ENCODE data around the gene MB. TPM values are rescaled to one million over a fixed set of nuclear protein-coding genes. Genes with fewer than 3 reads are reported as not detected.

MB gene
- total and polyA plus RNA-seq, 9 of the 15 experiments (the other 6 are each of a cell fraction or from before 2014, with no cell fraction given): not detected

DNA sequence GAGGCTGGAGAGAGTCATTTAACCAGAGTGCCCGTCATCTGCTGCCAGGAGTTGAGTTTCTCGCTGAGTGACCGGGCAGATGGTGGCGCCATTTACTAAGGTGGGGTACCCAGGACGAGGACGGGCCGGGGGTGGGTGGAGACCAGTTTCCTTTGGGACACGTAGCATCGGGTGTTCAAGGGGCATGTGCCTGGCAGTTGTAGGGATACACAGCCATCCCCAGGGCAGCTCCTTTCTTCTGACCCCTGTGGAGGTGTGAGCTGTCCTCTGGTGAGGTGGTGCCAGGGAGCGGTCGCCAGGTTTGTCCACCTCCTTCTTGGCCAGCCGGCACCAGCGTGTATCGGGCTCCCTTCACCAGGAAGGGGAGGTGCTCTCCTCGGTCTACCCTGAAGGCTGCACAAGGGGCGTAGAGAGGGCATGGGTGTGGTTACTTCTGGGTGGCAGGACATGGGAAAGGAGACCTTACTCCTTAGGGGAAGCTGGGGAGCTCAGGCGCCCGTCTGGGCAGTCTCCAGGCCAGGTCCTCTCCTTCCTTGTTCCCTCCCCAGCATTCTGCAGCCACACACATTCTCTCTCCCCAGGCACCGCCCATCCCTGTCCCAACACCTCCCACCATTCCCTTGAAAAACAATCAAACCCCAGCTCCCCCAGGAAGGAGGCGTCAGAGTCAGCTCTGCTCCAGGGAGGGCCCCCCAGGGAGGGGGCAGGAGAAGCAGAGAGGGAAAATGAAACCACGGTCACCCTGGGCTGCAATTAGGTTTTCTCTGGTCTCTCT lies 10.3 kb upstream of the MB start (continued):
- TF ChIP-seq, protein P1, sequence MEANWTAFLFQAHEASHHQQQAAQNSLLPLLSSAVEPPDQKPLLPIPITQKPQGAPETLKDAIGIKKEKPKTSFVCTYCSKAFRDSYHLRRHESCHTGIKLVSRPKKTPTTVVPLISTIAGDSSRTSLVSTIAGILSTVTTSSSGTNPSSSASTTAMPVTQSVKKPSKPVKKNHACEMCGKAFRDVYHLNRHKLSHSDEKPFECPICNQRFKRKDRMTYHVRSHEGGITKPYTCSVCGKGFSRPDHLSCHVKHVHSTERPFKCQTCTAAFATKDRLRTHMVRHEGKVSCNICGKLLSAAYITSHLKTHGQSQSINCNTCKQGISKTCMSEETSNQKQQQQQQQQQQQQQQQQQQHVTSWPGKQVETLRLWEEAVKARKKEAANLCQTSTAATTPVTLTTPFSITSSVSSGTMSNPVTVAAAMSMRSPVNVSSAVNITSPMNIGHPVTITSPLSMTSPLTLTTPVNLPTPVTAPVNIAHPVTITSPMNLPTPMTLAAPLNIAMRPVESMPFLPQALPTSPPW (CRISPR knock-in tag; IDR thresholded peaks at IDR 0.05): peak; percentile 59

- Histone ChIP-seq H3K4me3 (no peak overlapping the region), H3K27me3 (ENCODE audit: control insufficient read depth in 2 of 2, insufficient read depth in 2 of 2, low read length in 2 of 2) (peaks cover 0 to 3% of the 10 kb centered on the region in 2 experiments; a peak in 1 of 5 replicates), H3K9me3 (replicated peaks; ENCODE audit: control insufficient read depth, insufficient read depth, low read depth, low read length) (no peaks in the 10 kb centered on the region), H3K4me2 (ENCODE audit: insufficient read depth, low read length) (no peak overlapping the region), H4K20me1 (replicated peaks; ENCODE audit: control insufficient read depth, insufficient read depth, low read length) (no peaks in the 10 kb centered on the region), H3K36me3 (ENCODE audit: control insufficient read depth, insufficient read depth, low read length) (no peaks in the 10 kb centered on the region), H3K9ac (ENCODE audit: insufficient read depth in 1 of 2, low read depth in 2 of 2, low read length in 2 of 2) (no peak overlapping the region), H3K79me2 (ENCODE audit: control insufficient read depth, insufficient read depth, low read length) (no peaks in the 10 kb centered on the region), H2AFZ (ENCODE audit: low read depth, low read length) (no peak overlapping the region), H3K4me1 (replicated peaks in 1 of 2; ENCODE audit: control insufficient read depth in 2 of 2, insufficient read depth in 2 of 2, low read length in 2 of 2) (peaks cover 0 to 7% of the 10 kb centered on the region in 2 experiments; a peak in 2 of 5 replicates), H3K27ac (ENCODE audit: extremely low read depth, low read depth, low read length) (no peak overlapping the region), H3K9me1 (ENCODE audit: control insufficient read depth, insufficient read depth, low read length) (no peaks in the 10 kb centered on the region)
- DNase-seq (ENCODE audit: extremely low read depth in 1 of 4, low spot score in 3 of 4): no peak
- CTCF ChIA-PET (ENCODE audit: low intra/inter-chr PET ratio): interaction anchor here (1.2 kb wide), 1 partner anchor 498 kb away, joined by 4 read pairs; no protein-coding TSS in a partner anchor
- no peak for FAIRE-seq
- no peak for ATAC-seq
- in situ Hi-C loops (cut with MboI) (loop anchor here (10.0 kb wide), 1 partner anchor 299 kb away; no protein-coding TSS in a partner anchor), intact Hi-C loops (cut with micrococcal nuclease) (loop anchor here (2.0 kb wide), 1 partner anchor 499 kb away; no protein-coding TSS in a partner anchor)
- TF ChIP-seq ZNF143 (CRISPR knock-in tag; IDR thresholded peaks at IDR 0.05) (peak; percentile 65; the same call in 1 of the 2 replicates), HCFC1 (IDR thresholded peaks at IDR 0.05; ENCODE audit: low read depth, low read length) (peak; percentile 57), RBM25 (IDR thresholded peaks at IDR 0.05; ENCODE audit: low read depth, low read length, severe bottlenecking) (peak; percentile 84), CTBP1 (IDR thresholded peaks at IDR 0.05; ENCODE audit: borderline replicate concordance) (no peak), NRF1 (conservative IDR thresholded peaks at IDR 0.05 in 1 of 2, IDR thresholded peaks at IDR 0.05 in 1 of 2) (0 out of 4 replicates have a peak, but pooled peaks of 1 of the 2 experiments have one; percentile 10)
- BruUV-seq (replicated peaks): no TSS peak
- 8% methylated on average over 9 of the region's 10 CpGs for WGBS (ENCODE audit: insufficient coverage, low coverage, missing lambda C conversion rate)
- POLR2A ChIA-PET: no interaction called here
These were observed 8.8 kb upstream of the MB start for GRCh38 chr22:35625763-35626432.
